Measurements from ENCODE around the gene CPLX3.

Gene CPLX3

GRCh38 chr15:74807282-74807681 lies 19.1 kb upstream of the CPLX3 start:
- DNase-seq = no peak

GRCh38 chr15:74808078-74808839 lies 18.2 kb upstream of the CPLX3 start:
- no peak for DNase-seq

- no peak for DNase-seq
These were observed 17.6 kb upstream of the CPLX3 start for GRCh38 chr15:74808840-74809229.

- DNase-seq = no peak
These were observed 17.2 kb upstream of the CPLX3 start for GRCh38 chr15:74809242-74809641.

- DNase-seq = no peak
These were observed 16.5 kb upstream of the CPLX3 start for GRCh38 chr15:74809956-74810355.

- no peak for DNase-seq
These were observed 13.9 kb upstream of the CPLX3 start, which contains the start of gene LMAN1L for GRCh38 chr15:74812533-74812932. Gene LMAN1L (plus strand): TSS chr15:74812835. CDS start chr15:74812855, 20 bp downstream.

- DNase-seq = no peak
These were observed 11.1 kb upstream of the CPLX3 start for GRCh38 chr15:74815121-74815934.

GRCh38 chr15:74815961-74816360 lies 10.5 kb upstream of the CPLX3 start:
- no peak for DNase-seq

GRCh38 chr15:74816624-74817369 lies 9.6 kb upstream of the CPLX3 start:
- DNase-seq = no peak

GRCh38 chr15:74817370-74817737 lies 9.1 kb upstream of the CPLX3 start:
- no peak for DNase-seq

GRCh38 chr15:74820056-74820455 lies 6.4 kb upstream of the CPLX3 start:
- DNase-seq = no peak

GRCh38 chr15:74821091-74821789 lies 5.2 kb upstream of the CPLX3 start:
- DNase-seq = no peak

- DNase-seq = no peak
These were observed 4.7 kb upstream of the CPLX3 start for GRCh38 chr15:74821790-74822158.

GRCh38 chr15:74822233-74822632 lies 4.2 kb upstream of the CPLX3 start:
- no peak for DNase-seq

GRCh38 chr15:74823324-74823723 lies 3.1 kb upstream of the CPLX3 start:
- DNase-seq = no peak

GRCh38 chr15:74824976-74825375 lies 1.5 kb upstream of the CPLX3 start:
- no peak for DNase-seq

- DNase-seq = no peak
These were observed 561 bp upstream of the CPLX3 start for GRCh38 chr15:74825866-74826265.

- no peak for DNase-seq
These were observed 494 bp downstream of the CPLX3 start for GRCh38 chr15:74826921-74827320.

- no peak for DNase-seq
These were observed 1.2 kb downstream of the CPLX3 start for GRCh38 chr15:74827614-74828013.

GRCh38 chr15:74828835-74829234 lies 2.4 kb downstream of the CPLX3 start:
- DNase-seq = no peak

GRCh38 chr15:74829486-74829885 lies 3.1 kb downstream of the CPLX3 start:
- DNase-seq = no peak

- DNase-seq = no peak
These were observed 3.6 kb downstream of the CPLX3 start for GRCh38 chr15:74829991-74830390.

- no peak for DNase-seq
These were observed 4.4 kb downstream of the CPLX3 start for GRCh38 chr15:74830868-74831267.

All from NCI-H226 (cell line).